Suppressor macrophage treated with lipopolysaccharide for 4 hours (primary cell): ENCODE results near the gene TMEM250.
A peak's percentile ranks its signal among the peaks of the same experiment; 100 is the strongest.
"Not testable (repeated sequence)": the region's sequence is repeated elsewhere in the genome, so short reads cannot be mapped to it uniquely, and the experiment has no call there.

Experiments
- DNase-seq: peaks from one replicate; pipeline ENCODE4 v3.0.0-alpha.2; 2020

TMEM250 gene

DNA sequence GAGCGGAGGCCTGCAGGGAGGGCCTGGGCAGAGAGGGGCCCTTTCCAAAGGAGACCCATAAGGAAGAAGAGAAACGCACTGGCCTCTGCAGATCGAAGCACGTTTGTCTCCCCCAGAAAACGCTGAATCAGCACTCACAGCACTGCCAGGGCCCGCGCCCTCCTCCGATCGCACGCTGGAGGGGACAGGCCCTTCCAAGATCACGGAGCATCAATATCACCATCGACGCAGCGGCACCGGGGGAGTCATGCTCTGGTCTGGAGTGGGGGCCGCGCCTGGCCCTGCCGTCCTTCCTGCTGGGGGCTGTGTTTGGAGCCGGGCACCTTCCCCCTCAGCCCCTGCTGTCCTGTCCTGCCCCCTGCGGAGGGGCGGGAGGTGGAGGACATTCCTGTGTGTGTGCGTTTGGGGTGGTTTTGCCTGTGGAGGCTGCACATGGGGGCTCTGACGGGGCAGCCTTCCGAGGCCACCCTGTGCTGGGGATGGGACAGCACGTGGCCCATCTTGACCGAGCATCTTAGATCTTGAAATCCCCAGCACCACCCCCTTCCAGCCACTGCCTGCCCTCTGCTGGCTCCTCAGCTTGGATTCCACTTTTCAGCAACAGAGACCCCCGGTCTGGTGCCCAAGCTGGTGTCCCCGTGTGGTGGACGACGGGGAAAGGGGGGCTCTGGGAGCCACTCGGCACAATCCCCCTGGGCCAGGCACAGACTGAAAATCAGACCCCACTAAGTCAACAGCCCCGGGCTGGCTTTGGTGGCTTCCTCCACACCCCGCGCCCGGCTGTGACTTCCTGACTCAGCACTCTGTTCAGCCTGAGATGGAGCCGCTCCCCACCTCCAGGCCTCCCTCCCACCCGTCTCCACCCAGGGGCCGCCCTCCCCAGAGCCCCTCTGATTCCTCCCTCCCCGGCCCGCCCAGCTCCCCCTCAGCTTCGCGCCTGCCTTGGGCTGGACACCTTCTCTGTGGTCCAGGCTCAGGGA is 8.3 kb downstream of the TMEM250 start:
- no peak for DNase-seq

GRCh38 chr9:136109351-136110081 is 9.2 kb downstream of the TMEM250 start:
- peak; percentile 92 for DNase-seq

- no peak for DNase-seq
Observed at GRCh38 chr9:136108648-136109266, 9.9 kb downstream of the TMEM250 start.

DNA sequence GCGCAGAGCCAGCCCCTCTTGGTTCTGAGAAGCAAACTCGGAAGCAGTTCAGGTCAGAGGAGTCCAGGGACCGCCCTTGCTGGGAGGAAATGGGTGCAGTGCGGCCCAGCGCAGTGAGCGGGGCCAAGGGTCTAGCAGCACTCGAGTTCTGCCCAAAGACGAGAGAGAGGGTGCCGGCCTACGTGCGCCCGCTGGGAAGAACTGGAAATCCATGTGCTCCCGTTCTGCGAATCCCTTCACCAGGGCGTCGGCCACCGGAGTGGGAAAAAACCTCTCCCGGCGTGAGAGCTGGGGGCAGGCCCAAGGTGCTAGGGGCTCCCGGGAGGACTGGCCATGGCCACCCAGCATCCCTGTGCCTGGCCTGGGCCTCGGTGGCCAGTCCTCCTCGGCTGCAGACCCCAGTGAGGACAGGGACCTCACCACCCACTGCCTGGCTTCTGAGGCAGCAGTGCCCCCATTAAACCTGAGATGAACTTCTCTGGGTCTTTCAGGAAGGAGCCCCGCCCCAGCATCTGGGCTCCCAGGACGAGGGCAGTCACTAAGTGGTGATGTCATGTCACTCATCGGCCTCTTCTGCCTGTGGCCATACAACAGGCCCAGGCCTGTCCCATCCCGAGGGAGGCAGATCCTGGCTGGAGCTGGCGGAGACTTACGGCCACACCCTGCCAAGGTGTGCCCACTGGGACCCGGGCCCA is 10.6 kb downstream of the TMEM250 start:
- DNase-seq: peak; percentile 23

DNA sequence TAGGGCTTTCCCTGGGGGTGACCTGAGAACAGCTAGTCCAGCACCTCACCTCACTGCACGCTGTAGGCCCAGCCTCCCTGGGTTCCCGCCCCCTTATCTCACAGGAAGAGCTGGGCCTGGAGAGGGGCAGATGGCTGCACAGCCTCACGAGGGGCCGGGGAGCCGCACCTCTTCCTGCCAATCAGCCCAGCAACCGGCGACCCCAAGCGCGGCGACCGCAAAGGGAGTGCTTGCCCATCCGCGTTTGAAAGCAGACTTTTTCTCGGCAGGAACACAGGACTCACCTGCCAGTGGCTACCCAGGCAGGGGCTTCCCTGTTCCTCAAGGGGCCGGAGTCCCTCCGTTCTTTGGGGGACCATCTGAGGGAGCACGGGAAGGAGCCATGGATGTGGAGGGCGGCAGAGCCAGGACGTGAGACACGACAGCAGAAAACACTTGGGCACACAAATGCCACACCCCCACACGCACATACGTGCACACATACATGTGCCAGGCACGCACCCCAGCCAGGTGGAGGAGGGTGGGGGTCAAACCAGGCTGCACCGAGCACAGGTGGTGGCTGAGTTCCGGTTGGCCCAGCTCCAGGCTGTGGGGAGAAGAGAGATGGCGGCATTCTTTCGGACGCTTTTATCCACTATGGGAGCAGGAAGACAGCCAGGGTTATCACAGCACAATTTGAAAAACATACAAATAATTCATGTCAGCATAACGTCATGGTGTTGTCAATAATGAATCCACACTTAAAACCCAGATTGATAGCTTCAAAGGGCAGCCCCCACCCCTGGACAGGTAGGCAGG is 11.3 kb downstream of the TMEM250 start:
- no peak for DNase-seq

GRCh38 chr9:136105398-136106135 is 13.1 kb downstream of the TMEM250 start:
- DNase-seq: peak; percentile 34

DNA sequence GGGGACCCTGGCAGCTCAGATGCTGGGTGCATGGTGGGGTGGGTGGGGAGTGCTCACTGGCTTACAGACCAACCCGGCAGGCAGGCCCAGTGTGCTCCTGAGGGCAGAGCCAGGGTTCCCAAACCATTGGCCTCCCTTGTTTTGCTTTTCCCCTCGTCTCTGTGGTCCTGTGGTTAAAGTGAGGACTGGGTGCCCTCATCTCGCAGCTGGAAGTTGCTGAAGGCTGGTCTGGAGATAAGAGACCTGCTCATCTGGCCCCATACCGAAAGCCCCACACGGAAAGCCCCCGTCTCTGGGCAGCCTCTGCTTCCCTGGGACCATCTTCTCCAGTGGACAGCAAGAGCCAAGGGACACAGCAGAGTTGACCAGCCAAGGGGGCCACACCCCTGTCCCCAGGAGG is 13.8 kb downstream of the TMEM250 start:
- DNase-seq: no peak

- DNase-seq: no peak
Observed at GRCh38 chr9:136104488-136104800, 14.2 kb downstream of the TMEM250 start.

DNA sequence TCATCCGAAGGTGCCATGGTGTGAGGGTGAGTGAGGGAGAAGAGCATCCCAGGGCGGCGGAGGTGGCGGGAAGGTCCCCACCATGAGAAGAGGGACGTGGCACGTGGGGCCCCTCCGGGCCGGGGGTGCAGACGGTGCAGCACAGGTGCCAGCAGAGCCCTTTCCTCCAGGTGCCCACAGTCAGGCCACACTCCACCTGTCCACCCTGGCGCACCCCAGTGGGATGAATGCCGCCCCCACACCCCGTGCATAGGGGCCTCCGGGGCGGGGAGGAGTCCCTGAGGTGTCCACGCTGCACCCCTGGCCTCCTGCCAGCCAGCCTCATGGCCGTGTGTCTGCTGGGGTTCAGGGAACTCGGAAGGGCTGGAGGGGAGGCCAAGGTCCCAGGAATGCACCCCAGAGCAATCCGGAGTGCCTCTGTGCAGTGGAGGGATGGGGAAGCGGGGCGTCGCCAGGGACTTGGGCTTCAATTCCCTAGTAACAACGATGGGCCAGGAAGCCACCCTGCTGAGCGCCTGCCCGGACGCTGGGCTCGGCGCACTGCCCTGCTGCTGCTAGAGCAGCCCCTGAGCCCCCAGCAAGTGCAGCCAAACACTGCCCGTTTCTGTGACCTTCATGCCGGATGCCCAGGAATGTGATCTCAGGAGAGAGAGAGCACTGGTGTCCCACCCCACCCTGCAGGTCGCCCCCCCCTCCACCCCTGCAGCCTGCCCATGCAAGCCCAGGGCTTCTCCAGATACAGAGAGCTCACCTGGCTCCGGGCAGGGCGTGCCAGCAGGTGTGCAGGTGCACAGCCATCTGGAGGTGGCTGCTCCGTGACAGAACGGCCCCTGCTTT is 14.8 kb downstream of the TMEM250 start:
- DNase-seq: no peak

GRCh38 chr9:136101615-136102074 is 17.0 kb downstream of the TMEM250 start:
- not testable (repeated sequence) for DNase-seq

- no peak for DNase-seq
Observed at GRCh38 chr9:136100700-136101614, 17.7 kb downstream of the TMEM250 start.

GRCh38 chr9:136099542-136099941 is 19.1 kb downstream of the TMEM250 start:
- DNase-seq: no peak

DNA sequence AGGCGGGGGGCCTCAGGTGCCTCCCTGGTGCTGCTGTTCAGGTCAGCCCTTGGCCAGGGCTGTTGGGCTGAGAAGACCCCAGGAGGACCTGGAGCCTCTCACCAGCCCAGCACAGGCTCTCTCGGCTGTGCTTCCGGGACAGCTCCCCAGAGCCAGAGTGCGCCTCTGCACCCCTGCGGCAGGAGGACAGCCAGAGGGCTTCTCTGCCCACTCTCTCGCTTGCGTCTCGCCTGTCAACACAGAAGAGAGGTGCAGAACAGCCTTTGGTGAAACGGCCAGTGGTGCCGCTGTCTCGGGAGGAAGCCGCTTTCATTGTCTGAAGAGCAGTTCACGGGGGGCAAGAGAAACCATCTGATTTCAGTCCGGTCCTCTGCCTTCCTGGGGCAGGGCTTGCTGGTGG is 19.8 kb downstream of the TMEM250 start:
- peak; percentile 16 for DNase-seq

DNA sequence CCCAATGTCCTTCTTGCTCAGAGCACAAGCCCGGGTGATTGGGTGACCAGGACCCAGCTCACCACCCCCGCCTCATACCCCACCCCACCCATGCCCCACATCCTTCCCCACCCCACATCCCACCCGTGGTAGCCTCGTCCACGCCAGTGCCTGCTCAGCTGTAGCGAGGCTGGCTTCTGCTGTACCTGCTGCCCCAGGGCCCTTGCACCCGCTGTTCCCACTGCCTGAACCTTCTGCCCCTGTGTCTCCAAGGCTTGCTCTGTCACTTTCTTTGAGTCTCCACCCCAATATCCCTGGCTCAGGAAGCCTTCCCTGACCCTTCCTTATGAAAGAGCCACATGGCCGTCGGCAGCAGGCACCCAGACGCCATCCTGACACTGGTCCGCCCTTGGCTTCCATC is 20.5 kb downstream of the TMEM250 start:
- no peak for DNase-seq

- no peak for DNase-seq
Observed at GRCh38 chr9:136096505-136097001, 22.1 kb downstream of the TMEM250 start.

GRCh38 chr9:136095070-136096058 is 23.3 kb downstream of the TMEM250 start, which contains the start of gene NACC2:
NACC2 (minus strand) TSS chr9:136095289; CDS start chr9:136050521, 44,768 bp downstream.
- peak; percentile 69 for DNase-seq
